Hepatocyte (in vitro differentiated cells): ENCODE data around the gene SPATA9. TPM values are rescaled to one million over a fixed set of nuclear protein-coding genes. Genes with fewer than 3 reads are reported as not detected.
A peak's percentile ranks its signal among the peaks of the same experiment; 100 is the strongest.

Experiments
- DNase-seq: peaks from one replicate; pipeline ENCODE4 v3.0.0-alpha.2; 2016; ENCODE audit warnings: low spot score
- H2AFZ ChIP-seq: fragments of 200-600 bp; sonication (generic); 2 replicates; pipeline ENCODE4 v1.6.0; 2016; ENCODE audit warnings: antibody characterized with exemption, mild to moderate bottlenecking
- H3K27ac ChIP-seq: fragments of 200-600 bp; sonication (generic); 2 replicates; pipeline ENCODE4 v1.5.1; 2016; ENCODE audit warnings: mild to moderate bottlenecking
- H3K27me3 ChIP-seq: fragments of 200-600 bp; sonication (generic); 2 replicates; pipeline ENCODE4 v1.6.1; 2016
- H3K36me3 ChIP-seq: fragments of 200-600 bp; sonication (generic); replicated peaks from 2 replicates; pipeline ENCODE4 v1.5.1; 2016; ENCODE audit warnings: low read depth; ENCODE audit not compliant: insufficient read depth
- H3K4me1 ChIP-seq: fragments of 200-600 bp; sonication (generic); 2 replicates; pipeline ENCODE4 v1.5.1; 2016; ENCODE audit warnings: mild to moderate bottlenecking, moderate library complexity; ENCODE audit not compliant: insufficient read depth
- H3K4me2 ChIP-seq: fragments of 200-600 bp; sonication (generic); 2 replicates; pipeline ENCODE4 v1.6.0; 2016
- H3K4me3 ChIP-seq: fragments of 200-600 bp; sonication (generic); 2 replicates; pipeline ENCODE4 v1.5.1; 2016; ENCODE audit warnings: mild to moderate bottlenecking
- H3K79me2 ChIP-seq: fragments of 200-600 bp; sonication (generic); 2 replicates; pipeline ENCODE4 v1.6.0; 2017; ENCODE audit warnings: mild to moderate bottlenecking
- H3K9me2 ChIP-seq: fragments of 200-600 bp; sonication (generic); replicated peaks from 2 replicates; pipeline ENCODE4 v1.6.0; 2017; ENCODE audit warnings: mild to moderate bottlenecking; ENCODE audit not compliant: insufficient read depth
- H3K9me3 ChIP-seq: fragments of 200-600 bp; sonication (generic); 2 replicates; pipeline ENCODE4 v1.5.1; 2016; ENCODE audit warnings: low read depth, mild to moderate bottlenecking
- H4K20me1 ChIP-seq: fragments of 200-600 bp; sonication (generic); 2 replicates; pipeline ENCODE4 v1.6.0; 2016; ENCODE audit warnings: mild to moderate bottlenecking; ENCODE audit not compliant: insufficient read depth, poor library complexity, severe bottlenecking
- CTCF ChIP-seq: fragments of 200-600 bp; sonication (generic); IDR thresholded peaks from 2 replicates; pipeline ENCODE4 v1.5.1; 2016; ENCODE audit warnings: antibody characterized with exemption, mild to moderate bottlenecking; ENCODE audit not compliant: poor library complexity
- EZH2 ChIP-seq: fragments of 200-600 bp; sonication (generic); IDR thresholded peaks from 2 replicates; pipeline ENCODE4 v1.6.1; 2016; ENCODE audit warnings: antibody characterized with exemption, mild to moderate bottlenecking, borderline replicate concordance
- EZH2phosphoT487 ChIP-seq: fragments of 200-600 bp; sonication (generic); IDR thresholded peaks from one replicate; pipeline ENCODE4 v1.6.1; 2018; ENCODE audit warnings: antibody characterized with exemption, mild to moderate bottlenecking, low read depth, moderate library complexity; ENCODE audit not compliant: unreplicated experiment, severe bottlenecking
- WGBS: methylation state at CpG from one replicate; pipeline ENCODE4 v1.1.6; 2016; ENCODE audit warnings: low lambda C conversion rate; ENCODE audit errors: missing lambda C conversion rate; 5-methylcytosine and 5-hydroxymethylcytosine counted together
- polyA plus RNA-seq: library from polyadenylated mRNA; unstranded; fragments of >200 nt; fragmentation: Nextera tagmentation; extraction: Ambion mirVana; gene quantifications from 2 replicates; pipeline ENCODE4 v1.2.1, GENCODE V29; 2016
- total RNA-seq: library from RNA; depleted of rRNA; stranded (reverse); fragments of >200 nt; gene quantifications from 2 replicates; pipeline ENCODE4 v1.2.3, GENCODE V29; 2014

SPATA9 gene
- total and polyA plus RNA-seq, 2 experiments from 2014 or later, result 0.33 to 1.2 TPM

GRCh38 chr5:95619096-95619495 lies 63.7 kb downstream of the SPATA9 start:
- Histone ChIP-seq H3K9me2 (no peaks in the 10 kb centered on the region), H3K4me3 (no peak overlapping the region), H3K36me3 (no peaks in the 10 kb centered on the region), H3K9me3 (no peaks in the 10 kb centered on the region), H4K20me1 (no peaks in the 10 kb centered on the region), H2AFZ (no peak overlapping the region), H3K27ac (no peak overlapping the region), H3K79me2 (no peaks in the 10 kb centered on the region), H3K27me3 (peaks cover 45% of the 10 kb centered on the region), H3K4me2 (peak overlapping the region; percentile 99), H3K4me1 (peaks cover 18% of the 10 kb centered on the region)
- TF ChIP-seq EZH2phosphoT487 (no peak), CTCF (no peak), EZH2 (no peak)
- 91% methylated on average over 4 of the region's 4 CpGs for WGBS
- no peak for DNase-seq

GRCh38 chr5:95617057-95617456 lies 65.7 kb downstream of the SPATA9 start:
- Histone ChIP-seq H3K79me2 (no peaks in the 10 kb centered on the region), H3K27me3 (peaks cover 34% of the 10 kb centered on the region), H3K9me2 (no peaks in the 10 kb centered on the region), H3K9me3 (no peaks in the 10 kb centered on the region), H4K20me1 (no peaks in the 10 kb centered on the region), H3K36me3 (no peaks in the 10 kb centered on the region), H2AFZ (no peak overlapping the region), H3K4me1 (peaks cover 18% of the 10 kb centered on the region), H3K4me3 (no peak overlapping the region), H3K27ac (no peak overlapping the region), H3K4me2 (no peak overlapping the region)
- no peak for DNase-seq
- TF ChIP-seq EZH2phosphoT487 (no peak), CTCF (no peak), EZH2 (no peak)
- WGBS, result 92% methylated on average over 5 of the region's 5 CpGs

- H2AFZ ChIP-seq, result no peak overlapping the region
- H3K4me2 ChIP-seq, result no peak overlapping the region
- TF ChIP-seq EZH2 (no peak), CTCF (no peak), EZH2phosphoT487 (no peak)
- peaks cover 5% of the 10 kb centered on the region for H3K4me1 ChIP-seq
- H3K36me3 ChIP-seq, result no peaks in the 10 kb centered on the region
- no peaks in the 10 kb centered on the region for H3K9me3 ChIP-seq
- H3K4me3 ChIP-seq, result no peak overlapping the region
- H4K20me1 ChIP-seq, result no peaks in the 10 kb centered on the region
- no peak overlapping the region for H3K27ac ChIP-seq
- H3K27me3 ChIP-seq, result peaks cover 23% of the 10 kb centered on the region
- no peaks in the 10 kb centered on the region for H3K79me2 ChIP-seq
- DNase-seq, result no peak
- WGBS, result 97% methylated on average over 1 of the region's 1 CpG
- H3K9me2 ChIP-seq, result no peaks in the 10 kb centered on the region
Observed at GRCh38 chr5:95615164-95615467, 67.7 kb downstream of the SPATA9 start.

GRCh38 chr5:95613514-95613913 lies 69.3 kb downstream of the SPATA9 start:
- TF ChIP-seq EZH2phosphoT487 (no peak), EZH2 (no peak)
- DNase-seq, result no peak
- no peaks in the 10 kb centered on the region for H3K9me2 ChIP-seq
- H3K79me2 ChIP-seq, result no peaks in the 10 kb centered on the region
- H3K27ac ChIP-seq, result no peak overlapping the region
- no peaks in the 10 kb centered on the region for H3K4me1 ChIP-seq
- no peaks in the 10 kb centered on the region for H3K36me3 ChIP-seq
- H3K4me3 ChIP-seq, result no peak overlapping the region
- no peaks in the 10 kb centered on the region for H3K9me3 ChIP-seq
- H3K27me3 ChIP-seq, result peaks cover 7% of the 10 kb centered on the region
- WGBS, result 100% methylated on average over 1 of the region's 1 CpG
- H4K20me1 ChIP-seq, result no peaks in the 10 kb centered on the region
- no peak overlapping the region for H2AFZ ChIP-seq
- H3K4me2 ChIP-seq, result no peak overlapping the region
